ENCODE data around the gene WDR76.
"Not testable (repeated sequence)": the region's sequence is repeated elsewhere in the genome, so short reads cannot be mapped to it uniquely, and the experiment has no call there.

Gene WDR76

DNA sequence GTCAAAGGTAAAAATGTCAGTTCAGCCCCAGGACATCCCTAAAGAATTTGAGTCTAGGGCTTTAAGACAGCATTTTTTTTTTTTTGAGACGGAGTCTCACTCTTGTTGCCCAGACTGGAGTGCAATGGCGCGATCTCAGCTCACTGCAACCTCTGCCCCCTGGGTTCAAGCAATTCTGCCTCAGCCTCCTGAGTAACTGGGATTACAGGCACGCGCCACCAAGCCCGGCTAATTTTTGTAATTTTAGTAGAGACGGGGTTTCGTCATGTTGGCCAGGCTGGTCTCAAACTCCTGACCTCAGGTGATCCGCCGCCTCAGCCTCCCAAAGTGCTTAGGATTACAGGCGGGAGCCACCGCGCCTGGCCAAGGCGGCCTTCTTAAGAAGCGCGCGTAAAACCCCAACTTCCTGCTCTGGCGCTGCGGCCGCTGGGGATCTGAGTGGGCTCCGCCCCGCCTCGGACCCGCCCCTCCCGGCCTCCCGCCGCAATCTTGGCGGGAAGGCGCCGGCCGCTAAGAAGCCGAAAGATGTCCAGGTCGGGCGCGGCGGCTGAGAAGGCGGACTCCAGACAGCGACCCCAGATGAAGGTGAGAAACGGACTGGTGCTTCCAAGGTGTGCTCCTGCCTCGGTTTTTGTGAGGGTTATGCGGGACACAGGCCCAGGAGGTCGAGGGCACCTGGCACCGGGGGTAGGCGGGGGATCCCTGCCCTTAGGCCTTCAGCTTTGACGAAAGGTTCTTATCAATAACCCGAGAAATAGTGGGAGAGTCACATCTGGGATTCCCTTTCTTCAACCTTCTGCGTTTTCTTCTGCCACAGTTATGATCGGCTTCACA lies at the start of gene WDR76:
Gene WDR76, plus strand, starts transcription at position 495 of the 834 bp plus-strand sequence. Its CDS starts 31 bp downstream, at position 526.
- DNase-seq = peak; percentile 77

- DNase-seq = peak; percentile 81
Measured at GRCh38 chr15:43777267-43777914, 49.4 kb upstream of the WDR76 start.

- no peak for DNase-seq
Measured at GRCh38 chr15:43779016-43779415, 47.8 kb upstream of the WDR76 start.

DNA sequence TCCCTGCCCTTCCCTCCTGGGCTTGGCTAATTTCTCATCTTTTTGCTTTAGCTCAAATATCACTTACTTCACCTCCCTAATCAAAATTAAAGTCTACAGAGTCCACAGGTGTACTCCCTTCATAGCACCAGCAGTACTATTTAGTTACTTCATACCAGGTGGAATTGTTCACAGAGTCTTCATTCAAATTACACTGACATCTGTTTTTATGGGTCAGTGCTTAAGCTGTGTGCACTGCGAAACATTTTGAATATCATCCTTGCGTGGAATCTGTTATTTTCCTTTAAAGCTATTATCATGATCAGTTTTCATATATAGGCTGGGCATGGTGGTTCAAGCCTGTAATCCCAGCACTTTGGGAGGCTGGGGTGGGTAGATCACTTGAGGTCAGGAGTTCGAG lies 37.4 kb upstream of the WDR76 start:
- DNase-seq = no peak

DNA sequence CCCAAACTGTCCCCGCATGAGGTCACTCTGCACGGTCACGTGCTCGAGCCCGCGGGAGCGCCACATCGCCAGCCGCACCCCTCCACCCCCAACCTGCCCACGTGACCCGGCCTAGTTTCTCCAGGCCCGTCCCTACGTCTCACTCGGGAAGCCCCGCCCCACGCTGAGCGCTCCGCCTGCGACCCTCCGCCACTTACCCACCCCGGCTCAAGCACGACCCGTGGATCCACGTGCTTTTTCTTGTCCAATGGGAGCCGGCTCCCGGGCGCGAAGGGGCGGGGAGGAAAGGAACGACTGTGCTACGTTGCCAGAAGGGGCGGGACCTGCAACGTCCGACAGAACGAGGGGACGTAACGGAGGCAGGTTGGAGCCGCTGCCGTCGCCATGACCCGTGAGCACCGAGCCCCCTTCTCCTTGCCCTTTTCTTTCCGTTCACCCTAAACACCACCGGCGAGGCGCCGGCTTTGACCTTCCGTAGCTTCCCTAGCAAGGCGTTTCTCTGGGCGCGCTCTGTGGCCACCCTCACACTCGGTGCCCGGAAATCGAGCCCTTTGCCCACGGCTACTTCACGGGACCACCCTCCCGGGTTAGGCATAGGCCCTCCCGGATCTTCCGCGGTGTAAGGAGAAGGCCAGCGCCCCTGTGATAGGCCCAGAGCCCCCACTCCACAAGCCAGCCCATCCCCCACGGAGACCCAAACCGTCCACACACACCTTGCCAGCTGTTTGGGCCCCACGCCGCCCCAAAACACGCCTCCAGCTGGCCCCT lies 34.6 kb upstream of the WDR76 start, which contains the start of gene SERF2:
Gene SERF2, plus strand, starts transcription at position 328 of the 768 bp plus-strand sequence. Its CDS starts 57 bp downstream, at position 385.
- peak; percentile 100 for DNase-seq

GRCh38 chr15:43792761-43793476 lies 33.9 kb upstream of the WDR76 start:
- DNase-seq = no peak

DNA sequence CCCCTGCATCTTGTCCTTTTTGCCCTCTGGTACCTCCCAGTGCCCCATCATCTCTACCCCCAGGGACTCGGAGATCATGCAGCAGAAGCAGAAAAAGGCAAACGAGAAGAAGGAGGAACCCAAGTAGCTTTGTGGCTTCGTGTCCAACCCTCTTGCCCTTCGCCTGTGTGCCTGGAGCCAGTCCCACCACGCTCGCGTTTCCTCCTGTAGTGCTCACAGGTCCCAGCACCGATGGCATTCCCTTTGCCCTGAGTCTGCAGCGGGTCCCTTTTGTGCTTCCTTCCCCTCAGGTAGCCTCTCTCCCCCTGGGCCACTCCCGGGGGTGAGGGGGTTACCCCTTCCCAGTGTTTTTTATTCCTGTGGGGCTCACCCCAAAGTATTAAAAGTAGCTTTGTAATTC lies 33.2 kb upstream of the WDR76 start:
- no peak for DNase-seq

- DNase-seq = no peak
Measured at GRCh38 chr15:43794269-43795037, 32.3 kb upstream of the WDR76 start.

DNA sequence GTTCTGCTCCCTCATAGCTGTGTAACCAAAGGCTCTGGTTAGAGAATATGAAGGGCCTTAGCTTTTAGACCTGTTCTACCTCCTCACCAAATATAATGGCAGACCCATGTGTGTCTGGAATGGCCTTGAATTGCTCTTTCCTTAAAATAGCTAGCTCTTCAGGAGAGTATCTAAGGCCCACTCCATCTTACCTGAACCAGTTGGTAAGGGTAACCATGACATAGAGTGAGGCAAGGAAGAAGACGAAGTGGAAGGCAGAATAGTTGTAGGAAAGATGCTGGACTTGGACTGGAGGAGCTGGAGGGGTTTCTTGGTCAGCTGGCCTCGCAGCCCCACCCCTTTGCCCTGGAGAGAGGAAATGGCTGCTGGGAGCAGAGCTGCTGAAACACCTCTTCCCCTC lies 31.6 kb upstream of the WDR76 start:
- no peak for DNase-seq

DNA sequence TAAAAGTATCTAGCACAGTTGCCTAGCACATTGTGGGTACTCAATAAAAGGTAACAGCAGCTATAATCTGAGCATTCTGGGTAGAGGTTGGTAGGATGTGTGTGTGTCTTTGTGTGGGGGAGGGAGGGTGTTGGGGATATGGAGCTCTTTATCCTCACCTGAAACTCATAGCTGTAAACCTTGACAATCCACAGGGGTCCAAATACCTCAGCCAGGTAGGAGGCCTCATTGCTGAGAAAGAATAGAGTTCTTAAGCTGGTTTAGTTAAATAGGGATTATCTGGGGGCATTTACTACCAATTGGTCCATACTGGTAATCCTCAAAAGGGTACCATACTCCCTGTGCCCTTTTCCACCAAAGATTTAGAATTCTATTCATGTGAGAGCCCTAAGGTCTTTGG lies 30.8 kb upstream of the WDR76 start:
- no peak for DNase-seq

GRCh38 chr15:43796566-43796965 lies 30.2 kb upstream of the WDR76 start:
- no peak for DNase-seq

DNA sequence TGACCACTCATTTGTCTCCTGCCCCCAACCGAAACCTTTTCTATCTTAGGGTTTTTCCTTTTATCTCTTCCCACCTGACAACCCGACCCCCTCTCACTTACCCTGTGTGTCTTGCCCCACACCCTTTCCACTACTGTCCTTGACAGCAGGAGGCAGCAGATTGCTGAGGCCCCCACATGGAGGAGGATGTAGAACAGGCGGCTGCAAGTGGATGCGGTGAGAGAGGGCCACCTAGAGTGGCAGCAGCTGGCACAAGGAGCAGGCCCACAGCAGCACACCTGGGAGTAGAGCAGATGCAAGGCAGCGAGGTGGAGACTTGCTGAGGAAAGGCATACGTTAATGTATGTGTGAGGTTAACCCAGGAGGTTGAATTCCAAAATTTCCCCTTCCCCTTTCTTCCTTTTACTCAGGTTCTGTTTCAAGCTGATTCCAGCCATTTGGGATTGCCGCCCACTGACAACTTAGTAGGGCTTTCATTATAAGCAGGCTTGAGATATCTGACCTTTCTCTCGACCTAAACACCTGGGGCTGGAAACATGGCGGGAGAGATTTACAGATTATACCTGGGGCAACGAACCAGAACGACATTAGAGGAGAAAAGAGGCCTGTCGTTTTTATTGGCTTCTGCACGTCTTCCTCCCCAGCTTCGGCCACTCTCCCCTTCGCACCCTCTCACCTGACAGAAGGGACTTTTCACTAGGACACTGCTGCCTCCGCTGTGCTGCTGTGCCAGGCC lies 27.4 kb upstream of the WDR76 start:
- no peak for DNase-seq

- DNase-seq = no peak
Measured at GRCh38 chr15:43799945-43800285, 26.9 kb upstream of the WDR76 start, which contains the start of gene SERINC4. SERINC4 (minus strand) TSS chr15:43800220; CDS start chr15:43799986, 234 bp downstream.

GRCh38 chr15:43800286-43801141 lies 26.3 kb upstream of the WDR76 start, which contains the start of gene HYPK:
HYPK (plus strand) TSS chr15:43800599; CDS start chr15:43800623, 24 bp downstream.
- peak; percentile 81 for DNase-seq

DNA sequence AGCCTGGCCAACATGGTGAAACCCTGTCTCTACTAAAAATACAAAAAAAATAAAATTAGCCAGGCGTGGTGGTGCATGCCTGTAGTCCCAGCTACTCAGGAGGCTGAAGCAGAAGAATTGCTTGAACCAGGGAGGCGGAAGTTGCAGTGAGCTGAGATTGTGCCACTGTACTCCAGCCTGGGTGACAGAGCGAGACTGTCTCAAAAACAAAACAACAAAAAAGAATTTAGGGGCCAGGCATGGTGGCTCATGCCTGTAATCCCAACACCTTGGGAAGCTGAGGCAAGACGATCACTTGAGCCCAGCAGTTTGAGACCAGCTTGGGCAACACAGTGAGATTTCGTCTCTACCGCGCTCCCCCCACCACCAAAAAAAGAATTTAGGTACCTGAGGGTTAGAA lies 24.1 kb upstream of the WDR76 start:
- DNase-seq = not testable (repeated sequence)

DNA sequence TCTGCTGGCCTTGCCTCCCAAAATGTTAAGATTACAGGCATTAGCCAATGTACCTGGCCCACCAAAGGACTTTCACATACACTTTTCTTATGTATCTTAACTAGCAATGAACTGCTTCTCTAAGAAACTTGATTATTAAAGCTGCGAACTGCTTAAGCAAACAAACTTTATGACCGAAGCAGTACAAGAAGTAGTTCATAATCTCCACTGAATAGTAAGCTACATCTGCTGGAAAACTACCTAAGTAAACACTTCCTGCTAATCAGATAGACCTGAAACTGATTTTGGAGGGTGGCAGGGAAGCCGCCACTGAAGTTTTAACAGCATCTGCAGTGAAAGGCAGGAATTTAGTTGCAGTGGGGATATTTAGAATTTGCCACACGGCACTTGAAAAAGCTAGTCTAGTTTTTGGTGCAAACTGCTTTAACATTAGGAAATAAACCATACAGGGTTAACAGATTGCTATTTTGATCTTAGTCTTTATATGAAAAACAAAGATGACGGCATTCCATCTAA lies 18.3 kb upstream of the WDR76 start:
- DNase-seq = no peak

DNA sequence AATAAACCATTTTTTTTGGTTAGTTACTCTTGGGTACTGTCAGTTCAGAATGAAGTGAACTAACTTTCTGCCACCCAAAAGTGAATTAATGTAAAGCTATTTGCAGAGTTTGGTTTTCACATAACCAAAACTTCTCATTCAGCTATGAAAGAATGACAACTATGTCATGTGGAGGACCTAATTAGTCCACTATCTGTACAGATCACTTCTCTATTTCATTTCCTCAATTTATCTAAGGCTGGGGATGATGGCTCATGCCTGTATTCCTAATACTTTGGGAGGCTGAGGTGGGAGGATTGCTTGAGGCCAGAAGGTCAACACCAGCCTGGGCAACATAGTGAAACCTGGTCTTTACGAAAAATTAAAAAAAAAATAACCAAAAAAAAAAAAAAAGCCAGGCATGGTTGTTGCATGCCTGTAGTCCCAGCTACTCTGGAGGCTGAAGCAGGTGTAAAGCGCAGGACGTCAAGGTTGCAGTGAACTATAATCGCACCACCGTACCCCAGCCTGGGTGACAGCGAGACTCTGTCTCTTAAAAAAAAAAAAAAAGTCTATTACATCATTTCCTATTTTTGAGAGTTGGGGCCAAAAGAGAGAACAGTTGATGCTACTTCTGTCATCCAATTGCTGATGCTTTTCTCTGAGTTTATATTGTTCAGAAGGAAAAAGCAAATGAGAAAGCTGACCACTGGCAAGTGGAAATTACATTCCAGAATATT lies 17.7 kb upstream of the WDR76 start:
- DNase-seq = no peak

GRCh38 chr15:43815064-43815463 lies 11.7 kb upstream of the WDR76 start:
- DNase-seq = not testable (repeated sequence)

DNA sequence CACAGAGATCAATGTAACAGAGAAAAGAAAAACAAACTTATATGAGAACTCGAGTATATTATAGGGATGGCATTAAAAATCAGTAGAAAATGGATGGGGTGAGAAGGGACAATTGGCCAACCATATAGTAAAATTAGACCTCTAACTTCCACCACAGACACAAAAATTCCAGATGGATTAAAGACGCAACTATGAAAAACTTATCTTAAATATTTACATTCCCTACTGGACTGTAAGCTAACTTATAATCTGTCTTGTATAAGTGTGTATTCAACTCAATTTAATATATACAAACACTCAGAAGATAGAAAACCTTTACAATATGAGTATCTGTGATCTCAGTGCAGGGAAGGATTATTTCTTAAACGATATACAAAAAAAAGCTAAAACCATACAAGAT lies 5.3 kb upstream of the WDR76 start:
- DNase-seq = no peak

All from GDM1 (cell line).